Measurements from ENCODE around the gene TRMU.
"Not testable (repeated sequence)": the region's sequence is repeated elsewhere in the genome, so short reads cannot be mapped to it uniquely, and the experiment has no call there.

- TF ChIP-seq CTCF (IDR thresholded peaks at IDR 0.05; ENCODE audit: extremely low read depth in 1 of 2, insufficient read depth in 1 of 2, low read depth in 1 of 2, low read length in 2 of 2); POLR2AphosphoS5 (IDR thresholded peaks at IDR 0.05; ENCODE audit: insufficient read depth, low read depth, low read length); MYC (IDR thresholded peaks at IDR 0.05; ENCODE audit: low read depth, low read length); POLR2A (IDR thresholded peaks at IDR 0.05; ENCODE audit: low read depth, low read length); GATA2 (IDR thresholded peaks at IDR 0.05; ENCODE audit: insufficient read depth, insufficient read length, low read depth, low read length); EZH2 (IDR thresholded peaks at IDR 0.05; ENCODE audit: borderline replicate concordance, low read depth, low read length, severe bottlenecking): not testable (repeated sequence)
These were observed 22.7 kb upstream of the TRMU start for GRCh38 chr22:46312848-46313247.

Data from endothelial cell of umbilical vein (primary cell).